ENCODE measurements around the gene KCNH2.

The KCNH2 gene

DNA sequence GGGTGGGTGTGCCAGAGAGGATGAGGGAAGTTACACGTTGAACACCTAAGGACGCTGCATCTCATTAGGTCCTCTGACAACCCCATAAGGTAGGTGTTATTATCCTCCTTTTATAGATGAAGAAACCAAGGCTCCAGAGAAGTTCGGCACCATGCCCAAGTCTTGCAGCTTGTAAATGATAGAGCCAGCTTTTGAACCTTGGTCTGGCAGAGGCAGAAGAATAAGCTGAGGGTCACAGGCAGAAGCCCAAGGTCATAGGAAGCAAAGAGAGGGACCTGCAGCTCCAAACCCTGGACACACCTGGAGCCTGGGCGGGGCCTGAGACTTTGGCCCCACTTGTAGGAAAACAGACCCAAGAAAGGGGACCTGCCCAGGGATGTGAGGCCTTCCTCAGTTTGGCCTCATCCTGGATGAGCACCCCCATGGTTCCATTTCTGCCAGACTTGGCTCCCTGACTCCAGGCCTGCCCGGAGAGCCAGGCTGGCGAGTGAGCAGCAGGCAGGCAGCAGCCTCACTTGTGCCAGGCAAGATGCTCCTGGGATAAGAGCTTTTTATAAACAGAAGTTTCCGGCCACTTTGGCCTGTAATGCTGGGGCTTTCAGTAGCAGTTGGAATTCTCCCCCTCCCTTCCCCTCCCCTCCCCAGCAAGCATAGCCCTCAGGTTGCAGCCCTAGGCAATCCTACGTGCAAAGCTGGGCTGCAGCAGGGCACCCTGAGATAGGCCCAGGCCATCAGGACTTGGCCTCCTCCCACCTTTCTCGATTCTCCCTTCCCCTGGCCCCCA lies 2.4 kb downstream of the KCNH2 start:
- DNase-seq (ENCODE audit: low read depth in 2 of 2), result no peak

GRCh38 chr7:150974468-150975391 lies 3.4 kb downstream of the KCNH2 start:
- peak; percentile 39 to 71 for DNase-seq (ENCODE audit: low read depth in 2 of 2)

GRCh38 chr7:150973571-150974451 lies 4.3 kb downstream of the KCNH2 start:
- no peak for DNase-seq (ENCODE audit: low read depth in 2 of 2)

DNA sequence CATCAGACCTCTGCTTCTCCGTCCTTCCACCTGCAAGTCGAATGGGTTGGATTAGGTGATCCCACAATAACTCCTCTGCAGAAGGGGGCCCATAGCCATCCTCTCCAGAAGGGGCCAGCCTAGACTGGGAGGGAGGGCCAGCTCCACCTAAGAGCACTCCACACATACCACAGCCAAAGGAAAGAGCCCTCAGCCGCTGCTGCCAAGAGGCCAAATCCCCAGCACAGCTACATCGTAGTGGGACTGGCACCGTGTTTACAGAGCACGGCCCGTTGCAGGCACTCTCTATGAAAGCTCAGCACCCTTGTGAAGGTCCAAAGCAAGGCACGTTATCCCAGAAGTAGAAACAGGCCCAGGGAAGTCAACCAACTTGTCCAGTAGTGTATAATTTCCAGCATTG lies 5.4 kb downstream of the KCNH2 start:
- no peak for DNase-seq (ENCODE audit: low read depth in 2 of 2)

DNA sequence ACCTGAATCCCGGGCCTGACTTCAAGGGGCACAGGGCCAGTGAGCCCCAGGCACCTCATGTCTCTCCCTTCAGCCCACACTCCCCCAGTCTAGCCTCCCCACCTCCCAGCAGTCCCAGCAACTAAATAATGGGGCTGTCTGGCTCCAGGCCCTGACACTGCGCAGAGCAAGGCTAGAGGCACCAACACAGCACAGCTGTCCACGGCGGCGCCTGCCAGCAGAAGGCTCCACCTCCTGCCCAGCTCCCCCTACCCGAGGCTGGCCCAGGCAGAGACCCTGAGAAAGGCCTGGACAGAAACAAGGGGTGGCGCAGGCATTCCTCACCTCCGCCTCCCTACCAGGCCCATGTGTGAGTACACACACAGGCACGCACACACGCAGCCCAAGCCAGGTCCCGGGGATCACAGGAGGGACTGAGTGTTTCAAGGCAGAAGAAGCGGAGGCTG lies 6.1 kb downstream of the KCNH2 start:
- no peak for DNase-seq (ENCODE audit: low read depth in 2 of 2)

DNA sequence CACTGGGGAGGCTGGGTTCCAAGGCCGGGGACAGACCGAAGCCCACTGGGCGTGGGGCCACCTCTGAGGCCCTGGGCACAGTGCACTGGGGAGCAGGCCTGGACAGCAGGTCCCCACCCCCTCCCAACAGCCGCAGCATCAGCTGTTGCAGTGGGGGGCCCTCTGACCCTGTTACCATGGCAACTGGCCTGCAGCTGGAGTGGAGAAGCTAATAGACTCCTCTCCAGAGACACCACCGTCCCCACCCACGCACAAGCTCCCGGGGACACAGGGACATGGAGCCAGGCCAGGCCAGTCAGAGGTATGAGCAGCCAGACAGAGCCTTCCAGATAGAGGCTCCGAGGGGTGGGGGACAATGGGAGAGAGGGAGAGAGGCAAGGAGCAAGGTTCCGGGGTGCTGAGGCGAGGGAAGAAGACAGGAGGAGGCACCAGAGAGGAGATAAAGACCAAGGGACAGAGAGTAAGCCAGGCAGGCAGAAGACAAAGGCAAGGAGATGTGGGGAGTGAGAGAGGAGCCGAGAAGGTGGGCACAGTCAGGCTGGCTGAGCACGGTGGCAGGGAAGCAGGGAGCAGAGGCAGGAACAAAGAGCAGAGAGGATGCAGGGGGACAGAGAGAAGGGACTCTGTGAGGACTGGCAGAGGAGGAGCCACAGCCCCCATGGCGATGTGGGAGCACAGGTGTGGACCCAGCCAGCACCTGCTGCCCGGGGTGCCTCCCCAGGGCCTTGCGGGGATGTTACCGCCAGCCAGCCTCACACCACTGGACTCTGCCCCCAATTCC lies 6.7 kb downstream of the KCNH2 start:
- no peak for DNase-seq (ENCODE audit: low read depth in 2 of 2)

- no peak for DNase-seq (ENCODE audit: low read depth in 2 of 2)
These were observed 7.7 kb downstream of the KCNH2 start for GRCh38 chr7:150970424-150970823.

DNA sequence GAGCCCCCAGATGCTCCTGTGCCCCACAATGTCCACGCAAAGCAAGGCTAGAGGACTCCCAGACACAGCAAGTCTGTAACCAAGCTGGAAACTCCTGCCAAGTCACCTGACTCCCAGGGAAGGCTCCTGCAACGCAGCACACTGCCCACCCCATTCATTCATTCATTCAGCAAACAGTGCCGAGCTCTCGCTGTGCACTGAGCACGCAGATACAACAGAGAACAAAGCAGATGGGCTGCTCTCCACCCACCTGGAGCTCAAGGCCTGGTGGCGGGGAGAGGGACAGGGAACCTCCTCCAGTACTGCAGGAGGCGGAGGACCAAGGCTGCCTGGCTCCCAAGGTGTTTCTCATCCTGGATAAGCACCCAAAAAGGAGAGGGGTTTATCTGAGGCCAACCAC lies 8.6 kb downstream of the KCNH2 start:
- no peak for DNase-seq (ENCODE audit: low read depth in 2 of 2)

DNA sequence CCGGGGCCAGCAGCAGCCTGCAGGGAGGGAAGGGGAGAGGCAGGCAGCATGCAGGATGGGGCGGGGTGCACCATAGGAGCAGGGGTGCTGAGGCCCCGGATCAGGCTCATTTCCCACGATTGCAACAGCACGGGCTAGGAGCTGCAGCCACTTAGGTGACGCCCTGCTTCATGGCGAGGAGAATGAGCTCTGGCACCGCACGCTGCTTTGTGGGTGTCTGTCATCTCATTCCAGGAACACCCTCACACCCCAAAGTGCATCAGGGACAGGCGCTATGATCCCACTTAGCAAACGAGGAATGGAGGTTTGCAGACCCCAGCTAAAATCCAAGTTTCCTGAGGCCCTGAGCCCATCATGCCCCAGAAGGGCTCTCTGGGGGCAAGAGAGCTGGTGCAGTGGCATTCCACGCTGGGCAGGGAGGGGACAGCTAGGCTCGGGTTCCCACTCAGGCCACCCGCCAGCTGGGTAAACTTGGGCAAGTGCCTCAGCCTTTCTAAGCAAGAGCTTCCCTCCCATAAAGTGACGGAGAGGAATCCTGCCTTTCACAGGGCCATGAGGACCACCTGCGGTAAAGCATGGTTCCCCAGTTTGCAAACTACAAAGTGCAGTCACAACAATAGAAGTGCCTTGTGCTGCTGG lies 9.3 kb downstream of the KCNH2 start:
- no peak for DNase-seq (ENCODE audit: low read depth in 2 of 2)

GRCh38 chr7:150968056-150968733 lies 9.9 kb downstream of the KCNH2 start:
- no peak for DNase-seq (ENCODE audit: low read depth in 2 of 2)

GRCh38 chr7:150967349-150967748 lies 10.8 kb downstream of the KCNH2 start:
- DNase-seq (ENCODE audit: low read depth in 2 of 2), result no peak

- no peak for DNase-seq (ENCODE audit: low read depth in 2 of 2)
These were observed 12.1 kb downstream of the KCNH2 start for GRCh38 chr7:150966002-150966401.

- no peak for DNase-seq (ENCODE audit: low read depth in 2 of 2)
These were observed 12.8 kb downstream of the KCNH2 start for GRCh38 chr7:150965273-150965830.

DNA sequence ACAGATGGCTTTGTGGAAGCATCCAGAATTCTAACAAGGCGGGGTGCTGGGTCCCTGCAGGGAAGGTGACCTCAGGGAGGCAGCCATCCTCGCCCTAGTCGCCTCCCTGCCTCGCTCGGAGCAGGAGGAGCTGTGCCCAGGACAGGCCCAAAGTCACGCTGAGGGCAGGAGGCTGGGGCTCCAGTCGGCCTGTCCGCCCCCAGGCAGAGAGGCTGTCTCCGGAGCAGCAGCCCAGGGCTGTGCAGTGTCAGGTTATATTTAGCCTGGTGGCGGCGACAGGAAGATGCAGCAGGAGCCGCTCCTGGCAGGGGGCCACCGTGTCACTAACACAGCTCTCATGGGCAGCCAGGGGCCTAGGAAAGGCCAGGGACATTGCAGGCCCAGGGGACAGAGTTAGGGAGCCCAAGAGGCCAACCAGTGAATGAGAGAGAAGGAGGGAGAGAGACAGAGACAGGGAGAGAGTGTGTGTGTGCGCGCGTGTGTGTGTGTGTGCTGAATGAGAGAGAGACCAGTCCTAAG lies 13.5 kb downstream of the KCNH2 start:
- no peak for DNase-seq (ENCODE audit: low read depth in 2 of 2)

GRCh38 chr7:150963707-150964559 lies 14.2 kb downstream of the KCNH2 start:
- no peak for DNase-seq (ENCODE audit: low read depth in 2 of 2)

GRCh38 chr7:150962553-150963399 lies 15.3 kb downstream of the KCNH2 start:
- DNase-seq (ENCODE audit: low read depth in 2 of 2), result peak in 1 of 2 donors; percentile 55

DNA sequence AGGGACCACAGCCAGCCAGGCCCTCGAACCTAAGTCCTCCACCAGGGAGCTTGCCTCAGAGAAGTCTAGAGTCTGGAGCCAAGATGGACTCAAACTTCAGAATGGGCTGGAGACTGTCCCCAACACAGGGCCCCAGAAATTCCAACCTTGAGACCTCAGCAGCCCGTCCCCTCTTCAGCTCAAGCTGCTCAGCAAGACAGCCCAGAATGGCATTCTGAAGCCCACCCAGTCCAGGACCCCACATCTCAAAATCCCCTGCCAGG lies 15.9 kb downstream of the KCNH2 start:
- no peak for DNase-seq (ENCODE audit: low read depth in 2 of 2)
